PFSK-1 (cell line): Measurements from ENCODE around the gene ANKRD34A.
A peak's percentile ranks its signal among the peaks of the same experiment; 100 is the strongest.

Experiments used
- FOXP2 ChIP-seq: optimal IDR thresholded peaks from 2 replicates; pipeline ENCODE3; 2011; ENCODE audit warnings: borderline replicate concordance, control low read depth, inconsistent platforms; ENCODE audit not compliant: insufficient read depth; ENCODE audit errors: extremely low read length, extremely low read depth
- POLR2AphosphoS5 ChIP-seq: IDR thresholded peaks from 2 replicates; pipeline ENCODE4 v1.6.1; 2012; ENCODE audit warnings: low read depth, mild to moderate bottlenecking, control low read depth, low read length, moderate library complexity
- SIN3A ChIP-seq: IDR thresholded peaks from 2 replicates; pipeline ENCODE4 v1.6.1; 2012; ENCODE audit warnings: mild to moderate bottlenecking, low read length, moderate library complexity, borderline replicate concordance; ENCODE audit not compliant: insufficient read depth
- TAF1 ChIP-seq: IDR thresholded peaks from 2 replicates; pipeline ENCODE4 v1.6.1; 2012; ENCODE audit warnings: low read length, control low read depth, borderline replicate concordance; ENCODE audit not compliant: insufficient read depth
- TF ChIP-seq, protein P1 (sequence below), 2 experiments: IDR thresholded peaks; 2 replicates each; pipeline versions ENCODE4 v1.6.1 to v1.8.0; 2011 to 2012; ENCODE audit warnings: low read depth in 2 of 2, low read length in 2 of 2, control low read depth in 1 of 2, inconsistent platforms in 1 of 2, mild to moderate bottlenecking in 1 of 2, moderate library complexity in 1 of 2; ENCODE audit not compliant: insufficient read depth in 1 of 2

ANKRD34A gene

DNA sequence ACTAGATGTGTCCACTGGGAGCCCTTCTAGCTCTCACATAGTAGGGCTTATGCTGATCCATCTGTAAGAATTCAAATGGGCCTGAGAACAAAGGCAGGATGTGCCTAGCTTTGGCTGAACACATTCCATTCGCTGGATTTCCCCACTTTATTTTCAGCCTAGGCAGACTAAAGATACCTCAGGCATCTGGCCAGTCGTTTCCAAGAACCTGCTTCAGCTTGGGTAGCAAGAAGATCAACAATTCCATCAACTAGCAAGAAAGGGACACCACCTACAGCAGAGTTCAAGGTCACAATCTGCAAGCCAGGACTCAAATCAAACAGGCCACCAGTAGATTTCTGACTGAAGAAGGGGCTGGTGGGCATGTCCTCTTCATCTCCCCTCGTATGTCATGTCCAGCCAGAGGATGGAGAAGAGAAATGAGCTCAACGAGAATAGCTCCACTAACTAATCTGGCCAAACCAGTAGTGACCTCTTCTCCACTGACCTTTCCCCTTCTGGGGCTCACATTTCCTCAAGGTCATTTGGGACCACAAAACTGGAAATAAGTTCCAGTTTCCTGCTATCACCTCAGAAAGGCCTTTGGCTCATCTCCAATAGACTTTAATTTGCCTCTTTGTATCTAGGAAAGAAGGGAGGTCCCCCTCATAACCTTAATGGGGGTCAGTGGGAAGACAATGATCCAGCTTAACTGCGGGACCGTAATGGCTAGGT, 17.8 kb upstream of the ANKRD34A start:
- TF ChIP-seq TAF1 (no peak), POLR2AphosphoS5 (no peak), FOXP2 (no peak), SIN3A (no peak)
- TF ChIP-seq, protein P1, sequence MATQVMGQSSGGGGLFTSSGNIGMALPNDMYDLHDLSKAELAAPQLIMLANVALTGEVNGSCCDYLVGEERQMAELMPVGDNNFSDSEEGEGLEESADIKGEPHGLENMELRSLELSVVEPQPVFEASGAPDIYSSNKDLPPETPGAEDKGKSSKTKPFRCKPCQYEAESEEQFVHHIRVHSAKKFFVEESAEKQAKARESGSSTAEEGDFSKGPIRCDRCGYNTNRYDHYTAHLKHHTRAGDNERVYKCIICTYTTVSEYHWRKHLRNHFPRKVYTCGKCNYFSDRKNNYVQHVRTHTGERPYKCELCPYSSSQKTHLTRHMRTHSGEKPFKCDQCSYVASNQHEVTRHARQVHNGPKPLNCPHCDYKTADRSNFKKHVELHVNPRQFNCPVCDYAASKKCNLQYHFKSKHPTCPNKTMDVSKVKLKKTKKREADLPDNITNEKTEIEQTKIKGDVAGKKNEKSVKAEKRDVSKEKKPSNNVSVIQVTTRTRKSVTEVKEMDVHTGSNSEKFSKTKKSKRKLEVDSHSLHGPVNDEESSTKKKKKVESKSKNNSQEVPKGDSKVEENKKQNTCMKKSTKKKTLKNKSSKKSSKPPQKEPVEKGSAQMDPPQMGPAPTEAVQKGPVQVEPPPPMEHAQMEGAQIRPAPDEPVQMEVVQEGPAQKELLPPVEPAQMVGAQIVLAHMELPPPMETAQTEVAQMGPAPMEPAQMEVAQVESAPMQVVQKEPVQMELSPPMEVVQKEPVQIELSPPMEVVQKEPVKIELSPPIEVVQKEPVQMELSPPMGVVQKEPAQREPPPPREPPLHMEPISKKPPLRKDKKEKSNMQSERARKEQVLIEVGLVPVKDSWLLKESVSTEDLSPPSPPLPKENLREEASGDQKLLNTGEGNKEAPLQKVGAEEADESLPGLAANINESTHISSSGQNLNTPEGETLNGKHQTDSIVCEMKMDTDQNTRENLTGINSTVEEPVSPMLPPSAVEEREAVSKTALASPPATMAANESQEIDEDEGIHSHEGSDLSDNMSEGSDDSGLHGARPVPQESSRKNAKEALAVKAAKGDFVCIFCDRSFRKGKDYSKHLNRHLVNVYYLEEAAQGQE (IDR thresholded peaks at IDR 0.05; ENCODE audit: insufficient read depth in 1 of 2, low read depth in 2 of 2, low read length in 2 of 2) = no peak

DNA sequence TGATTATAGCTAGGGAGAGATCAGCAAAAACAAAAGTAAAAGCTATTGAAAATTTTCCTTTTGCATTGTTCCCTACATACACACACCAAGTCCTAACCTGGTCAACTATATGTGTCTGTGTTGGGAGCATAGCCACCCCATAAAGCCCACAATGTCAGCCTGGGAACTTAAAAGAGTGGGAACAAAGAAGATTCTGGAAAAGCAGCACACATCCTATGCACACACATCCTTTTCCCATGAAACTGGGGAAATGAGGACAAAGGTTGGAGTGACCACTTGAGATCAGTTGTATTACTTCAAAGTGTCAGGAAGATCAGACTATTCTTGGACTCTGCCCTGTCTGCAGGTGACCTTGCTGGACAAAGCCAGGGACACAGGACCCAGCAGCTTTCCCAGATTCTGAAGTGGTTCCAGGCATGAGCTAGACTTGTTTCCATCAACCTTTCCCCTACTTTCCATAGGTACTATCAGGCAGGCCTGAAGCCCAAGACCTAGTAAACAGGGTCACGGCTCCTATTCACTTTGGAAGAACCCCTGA, 16.2 kb upstream of the ANKRD34A start:
- TF ChIP-seq FOXP2 (no peak), SIN3A (no peak), POLR2AphosphoS5 (no peak), TAF1 (no peak)
- TF ChIP-seq, protein P1 (IDR thresholded peaks at IDR 0.05; ENCODE audit: insufficient read depth in 1 of 2, low read depth in 2 of 2, low read length in 2 of 2) = no peak

GRCh38 chr1:145979746-145980456, 15.5 kb upstream of the ANKRD34A start:
- no peak for TF ChIP-seq FOXP2
- TF ChIP-seq, protein P1 (IDR thresholded peaks at IDR 0.05; ENCODE audit: insufficient read depth in 1 of 2, low read depth in 2 of 2, low read length in 2 of 2) = 0 out of 4 replicates have a peak, but pooled peaks of 1 of the 2 experiments have one; percentile 1

DNA sequence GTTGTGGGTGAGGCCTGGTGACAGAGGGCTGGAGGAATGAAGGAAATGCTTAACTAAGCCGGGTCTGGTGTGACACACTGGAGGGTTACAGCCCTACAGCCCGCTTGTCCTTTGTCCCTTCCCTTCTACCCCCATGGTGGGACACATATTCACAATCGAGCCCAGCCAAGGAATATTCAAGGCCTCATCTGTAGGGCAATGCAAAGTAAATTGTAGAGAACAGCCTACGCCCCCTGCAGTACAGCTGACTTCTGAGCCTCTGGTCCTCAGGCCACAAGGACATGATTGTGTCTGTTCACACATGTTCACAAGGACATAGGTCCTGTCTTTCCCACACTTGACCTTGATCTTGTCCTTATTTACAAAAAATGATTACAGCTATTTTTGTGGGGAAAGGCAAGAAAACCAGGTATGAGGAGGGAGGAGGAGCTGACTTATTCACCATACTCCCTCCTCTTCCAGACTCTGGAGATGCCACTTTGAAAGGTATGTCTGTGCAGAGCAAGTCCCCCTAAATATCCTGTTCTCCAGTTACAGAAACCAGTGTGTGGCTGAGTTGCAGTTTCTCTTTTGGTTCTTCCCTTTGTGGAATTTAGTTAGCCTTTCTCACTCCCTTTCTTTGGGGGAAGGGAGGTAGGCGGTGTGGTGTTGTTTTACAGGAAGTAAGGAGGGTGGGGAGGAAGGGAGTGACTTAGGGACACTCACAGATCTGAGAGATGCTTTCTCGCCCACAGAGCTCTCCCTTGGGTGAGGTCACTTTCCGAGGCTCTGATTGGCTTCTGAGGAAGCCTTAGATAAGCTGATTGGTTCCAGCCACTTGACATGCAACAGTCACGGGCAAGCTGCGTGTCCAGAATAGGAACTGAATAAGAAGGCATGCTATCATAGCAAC, 14.7 kb upstream of the ANKRD34A start:
- TF ChIP-seq, protein P1 (IDR thresholded peaks at IDR 0.05; ENCODE audit: insufficient read depth in 1 of 2, low read depth in 2 of 2, low read length in 2 of 2) = 0 out of 4 replicates have a peak, but pooled peaks of 1 of the 2 experiments have one; percentile 5
- no peak for TF ChIP-seq TAF1
- peak; percentile 48; the same call in 1 of the 2 replicates for TF ChIP-seq POLR2AphosphoS5
